ENCODE measurements around the gene DCHS1. TPM values are rescaled to one million over a fixed set of nuclear protein-coding genes. Genes with fewer than 3 reads are reported as not detected.

Gene DCHS1
- total and polyA plus RNA-seq, 10 of the 15 experiments (the other 5 are each of a cell fraction or from before 2014, with no cell fraction given): 0.02 to 0.64 (median 0.18) TPM; not detected in 1

- Histone ChIP-seq H3K79me2 (ENCODE audit: control insufficient read depth, insufficient read depth, low read length) (peaks cover 49% of the 10 kb centered on the region), H3K4me2 (ENCODE audit: control insufficient read depth, insufficient read depth) (no peak overlapping the region), H2AFZ (ENCODE audit: control insufficient read depth, low read depth, low read length) (no peak overlapping the region), H3K27me3 (replicated peaks in 1 of 2; ENCODE audit: control insufficient read depth in 2 of 2, insufficient read depth in 2 of 2, low read length in 1 of 2) (no peaks in the 10 kb centered on the region), H3K4me3 (no peak overlapping the region), H3K36me3 (ENCODE audit: control insufficient read depth in 2 of 2, insufficient read depth in 2 of 2, low read length in 1 of 2) (peaks cover 23 to 34% of the 10 kb centered on the region in 2 experiments), H3K9me3 (replicated peaks; ENCODE audit: control insufficient read depth, insufficient read depth, low read length) (no peaks in the 10 kb centered on the region), H4K20me1 (ENCODE audit: control insufficient read depth, insufficient read depth) (no peaks in the 10 kb centered on the region), H3K9ac (ENCODE audit: control insufficient read depth, insufficient read depth, low read length) (no peak overlapping the region), H3K4me1 (ENCODE audit: control insufficient read depth, insufficient read depth, low read length) (peaks cover 38% of the 10 kb centered on the region), H3K27ac (ENCODE audit: control insufficient read depth, insufficient read depth) (no peak overlapping the region)
- in situ Hi-C loops (cut with MboI): loop anchor here (5.0 to 10.0 kb wide), 2 partner anchors 127 to 915 kb away; partner anchors contain the start of genes ARFIP2 and TIMM10B
- intact Hi-C loops (cut with micrococcal nuclease; ENCODE audit: unreplicated experiment): loop anchor here (5.0 to 10.0 kb wide), 3 partner anchors 138 to 915 kb away; no protein-coding TSS in a partner anchor
- TSS peak; percentile 9 for BruUV-seq (replicated peaks)
- 100% methylated on average over 8 of the region's 8 CpGs for WGBS (ENCODE audit: insufficient coverage, insufficient replicate concordance, low lambda C conversion rate, missing lambda C conversion rate)
- RAD21 ChIA-PET (ENCODE audit: unreplicated experiment): interaction anchor here (0.9 kb wide), 1 partner anchor 9 kb away, joined by 6 read pairs; the partner anchor contains the start of gene TPP1
- SMC1A ChIA-PET (ENCODE audit: uncharacterized antibody, unreplicated experiment): no interaction called here
- POLR2A ChIA-PET: interaction anchor here (1.4 to 7.2 kb wide), 3 partner anchors 12 to 74 kb away, joined by 3 to 85 read pairs (median 4); partner anchors contain the start of genes MRPL17 and TPP1
- CTCF ChIA-PET: interaction anchor here (3.6 kb wide), 1 partner anchor 9 kb away, joined by 26 read pairs; the partner anchor contains the start of gene TPP1
- TF ChIP-seq CEBPB (IDR thresholded peaks at IDR 0.05; ENCODE audit: borderline replicate concordance in 1 of 2, low read depth in 2 of 2, low read length in 2 of 2) (no peak), POLR2A (IDR thresholded peaks at IDR 0.05; ENCODE audit: low read depth, low read length) (peak; percentile 45; the same call in 1 of the 2 replicates), MAX (IDR thresholded peaks at IDR 0.05; ENCODE audit: low read depth, low read length) (no peak)
- ATAC-seq (no peak), FAIRE-seq (no peak), DNase-seq (ENCODE audit: low read depth, low spot score) (no peak)
These were observed 46.0 kb downstream of the DCHS1 start for GRCh38 chr11:6609502-6610015.

GRCh38 chr11:6608726-6609501, 46.7 kb downstream of the DCHS1 start:
- peaks cover 38% of the 10 kb centered on the region for H3K4me1 ChIP-seq (ENCODE audit: control insufficient read depth, insufficient read depth, low read length)
- no peaks in the 10 kb centered on the region for H3K9me3 ChIP-seq (replicated peaks; ENCODE audit: control insufficient read depth, insufficient read depth, low read length)
- no peaks in the 10 kb centered on the region for H4K20me1 ChIP-seq (ENCODE audit: control insufficient read depth, insufficient read depth)
- ChIA-PET SMC1A (ENCODE audit: uncharacterized antibody, unreplicated experiment) (interaction anchor here (2.6 kb wide), 1 partner anchor 9 kb away, joined by 19 read pairs; the partner anchor contains the start of gene TPP1), POLR2A (interaction anchor here (1.6 to 7.2 kb wide), 2 partner anchors 12 to 75 kb away, joined by 4 to 85 read pairs; partner anchors contain the start of genes MRPL17 and TPP1), CTCF (interaction anchor here (2.5 to 3.6 kb wide), 2 partner anchors 9 to 74 kb away, joined by 22 to 26 read pairs; partner anchors contain the start of genes MRPL17 and TPP1), RAD21 (ENCODE audit: unreplicated experiment) (interaction anchor here (0.9 kb wide), 1 partner anchor 10 kb away, joined by 6 read pairs; the partner anchor contains the start of gene TPP1)
- intact Hi-C loops (cut with micrococcal nuclease; ENCODE audit: unreplicated experiment) (loop anchor here (10.0 kb wide), 1 partner anchor 224 kb away; no protein-coding TSS in a partner anchor), in situ Hi-C loops (cut with MboI) (loop anchor here (5.0 kb wide), 1 partner anchor 127 kb away; the partner anchor contains the start of genes ARFIP2 and TIMM10B)
- FAIRE-seq: no peak
- H3K27me3 ChIP-seq (replicated peaks in 1 of 2; ENCODE audit: control insufficient read depth in 2 of 2, insufficient read depth in 2 of 2, low read length in 1 of 2): no peaks in the 10 kb centered on the region
- H3K4me2 ChIP-seq (ENCODE audit: control insufficient read depth, insufficient read depth): no peak overlapping the region
- BruUV-seq (replicated peaks): no TSS peak
- TF ChIP-seq ZNF622 (IDR thresholded peaks at IDR 0.05): no peak
- TF ChIP-seq PML (IDR thresholded peaks at IDR 0.05; ENCODE audit: low read length): 0 out of 2 replicates have a peak, but pooled peaks have one; percentile 11
- WGBS (ENCODE audit: insufficient coverage, insufficient replicate concordance, low lambda C conversion rate, missing lambda C conversion rate): 98% methylated on average over 14 of the region's 14 CpGs
- no peak for ATAC-seq
- H3K36me3 ChIP-seq (ENCODE audit: control insufficient read depth in 2 of 2, insufficient read depth in 2 of 2, low read length in 1 of 2): peaks cover 23 to 28% of the 10 kb centered on the region in 2 experiments
- H2AFZ ChIP-seq (ENCODE audit: control insufficient read depth, low read depth, low read length): no peak overlapping the region
- no peak for DNase-seq (ENCODE audit: low read depth, low spot score)
- H3K9ac ChIP-seq (ENCODE audit: control insufficient read depth, insufficient read depth, low read length): no peak overlapping the region
- peaks cover 56% of the 10 kb centered on the region for H3K79me2 ChIP-seq (ENCODE audit: control insufficient read depth, insufficient read depth, low read length)
- no peak overlapping the region for H3K27ac ChIP-seq (ENCODE audit: control insufficient read depth, insufficient read depth)
- no peak overlapping the region for H3K4me3 ChIP-seq

Measured in GM12878 (cell line).